IMR-90 (cell line): Measurements from ENCODE around the gene FTSJ3. TPM values are rescaled to one million over a fixed set of nuclear protein-coding genes. Genes with fewer than 3 reads are reported as not detected.
A peak's percentile ranks its signal among the peaks of the same experiment; 100 is the strongest.

Experiments used
- ATAC-seq: fragments of 200-7000 bp; cut with Tn5 transposase; 2 replicates; pipeline ENCODE4 v1.9.1; 2020; ENCODE audit warnings: low read depth, mild to moderate bottlenecking, moderate library complexity
- BruUV-seq: library from RNA; stranded (reverse); fragments of 400-500 nt; replicated peaks from 2 replicates; lab custom pipeline; 2021; lab: Mats Ljungman, UMichigan
- CTCF ChIA-PET: fragments of 300-600 bp; formaldehyde crosslinking; extraction: SDS; loops from one replicate; lab custom pipeline; 2021; ENCODE audit warnings: antibody characterized with exemption; lab: Yijun Ruan, JAX
- POLR2A ChIA-PET: fragments of 300-600 bp; sonication (Branson Sonifier 250); formaldehyde crosslinking; loops from one replicate; lab custom pipeline; 2022; ENCODE audit warnings: antibody characterized with exemption; ENCODE audit not compliant: unreplicated experiment; lab: Charles Lee
- DNase-seq: peaks from one replicate; pipeline ENCODE4 v3.0.0; 2013
- H2AFZ ChIP-seq: replicated peaks from 2 replicates; pipeline ENCODE3; 2013; ENCODE audit warnings: low read length, mild to moderate bottlenecking; ENCODE audit not compliant: poor library complexity
- H2AK5ac ChIP-seq: 2 replicates; pipeline ENCODE4 v1.6.1; 2013; ENCODE audit warnings: low read depth, low read length, inconsistent platforms
- H2AK9ac ChIP-seq: replicated peaks from 2 replicates; pipeline ENCODE3; 2013; ENCODE audit warnings: mild to moderate bottlenecking, low read depth, low read length, moderate library complexity; ENCODE audit not compliant: poor library complexity
- H2BK120ac ChIP-seq: 2 replicates; pipeline ENCODE4 v1.6.1; 2013; ENCODE audit warnings: low read depth, low read length, inconsistent platforms
- H2BK15ac ChIP-seq: 3 replicates; pipeline ENCODE4 v1.6.1; 2013; ENCODE audit warnings: low read depth, low read length, inconsistent platforms
- H2BK20ac ChIP-seq: 2 replicates; pipeline ENCODE4 v1.6.1; 2013; ENCODE audit warnings: low read depth, mild to moderate bottlenecking, inconsistent platforms, low read length, moderate library complexity
- H2BK5ac ChIP-seq: 2 replicates; pipeline ENCODE4 v1.6.1; 2013; ENCODE audit warnings: mild to moderate bottlenecking, low read depth, low read length, inconsistent platforms; ENCODE audit not compliant: poor library complexity, severe bottlenecking
- H3K14ac ChIP-seq: replicated peaks from 2 replicates; pipeline ENCODE4 v1.6.1; 2013; ENCODE audit warnings: low read depth, low read length, inconsistent platforms
- H3K18ac ChIP-seq: 2 replicates; pipeline ENCODE4 v1.6.1; 2013; ENCODE audit warnings: low read depth, low read length, control low read depth
- H3K23ac ChIP-seq: 2 replicates; pipeline ENCODE4 v1.6.1; 2013; ENCODE audit warnings: low read depth, low read length, inconsistent platforms
- H3K27ac ChIP-seq: 2 replicates; pipeline ENCODE4 v1.5.1; 2013; ENCODE audit warnings: mild to moderate bottlenecking, control low read depth, low read length; ENCODE audit not compliant: insufficient read depth
- H3K27me3 ChIP-seq: 2 replicates; pipeline ENCODE4 v1.6.1; 2013; ENCODE audit warnings: low read length; ENCODE audit not compliant: control insufficient read depth, insufficient read depth
- H3K36me3 ChIP-seq: 2 replicates; pipeline ENCODE4 v1.6.1; 2013; ENCODE audit warnings: low read length, mixed read lengths; ENCODE audit not compliant: control insufficient read depth, insufficient read depth
- H3K4ac ChIP-seq: 2 replicates; pipeline ENCODE4 v1.6.1; 2013; ENCODE audit warnings: low read depth, low read length, inconsistent platforms
- H3K4me1 ChIP-seq: 2 replicates; pipeline ENCODE4 v1.6.1; 2013; ENCODE audit warnings: low read length, mixed read lengths; ENCODE audit not compliant: control insufficient read depth, insufficient read depth
- H3K4me2 ChIP-seq: 2 replicates; pipeline ENCODE4 v1.6.1; 2013; ENCODE audit warnings: low read depth, mild to moderate bottlenecking, control low read depth, low read length, moderate library complexity
- H3K4me3 ChIP-seq: 2 replicates; pipeline ENCODE4 v1.5.1; 2013; ENCODE audit warnings: low read depth, mild to moderate bottlenecking, control low read depth, low read length, moderate library complexity; ENCODE audit not compliant: insufficient read depth
- H3K56ac ChIP-seq: 2 replicates; pipeline ENCODE4 v1.6.1; 2013; ENCODE audit warnings: low read length, inconsistent platforms; ENCODE audit not compliant: insufficient read depth; ENCODE audit errors: extremely low read depth
- H3K79me1 ChIP-seq, 2 experiments: 2 replicates each; pipeline ENCODE4 v1.6.1; 2013; ENCODE audit warnings: low read length in 2 of 2, inconsistent platforms in 1 of 2, low read depth in 1 of 2
- H3K9ac ChIP-seq: 2 replicates; pipeline ENCODE4 v1.6.1; 2013; ENCODE audit warnings: low read depth, low read length, control low read depth
- H3K9me1 ChIP-seq: 2 replicates; pipeline ENCODE4 v1.6.1; 2013; ENCODE audit warnings: low read length, inconsistent platforms; ENCODE audit not compliant: insufficient read depth
- H3K9me3 ChIP-seq: 2 replicates; pipeline ENCODE4 v1.6.1; 2013; ENCODE audit warnings: low read length; ENCODE audit not compliant: control insufficient read depth, insufficient read depth
- H4K20me1 ChIP-seq: 2 replicates; pipeline ENCODE4 v1.6.1; 2013; ENCODE audit warnings: low read length, inconsistent platforms; ENCODE audit not compliant: insufficient read depth
- H4K5ac ChIP-seq: 2 replicates; pipeline ENCODE4 v1.6.1; 2013; ENCODE audit warnings: mild to moderate bottlenecking, low read depth, low read length, control low read depth
- H4K8ac ChIP-seq, 2 experiments: 2 replicates each; pipeline ENCODE4 v1.6.1; 2013; ENCODE audit warnings: low read depth in 2 of 2, low read length in 2 of 2, control low read depth in 1 of 2, inconsistent platforms in 1 of 2
- H4K91ac ChIP-seq: 2 replicates; pipeline ENCODE4 v1.6.1; 2013; ENCODE audit warnings: low read depth, low read length, inconsistent platforms; ENCODE audit not compliant: insufficient read depth
- BHLHE40 ChIP-seq: fragments of 150-350 bp; IDR thresholded peaks from 2 replicates; pipeline ENCODE4 v1.6.1; 2016; ENCODE audit warnings: mild to moderate bottlenecking, low read depth, low read length
- CEBPB ChIP-seq: IDR thresholded peaks from 2 replicates; pipeline ENCODE4 v1.6.1; 2012; ENCODE audit warnings: low read depth, low read length, improper control_type of control experiment
- CHD1 ChIP-seq: IDR thresholded peaks from 2 replicates; pipeline ENCODE4 v1.6.1; 2012; ENCODE audit warnings: low read depth, low read length, improper control_type of control experiment
- FOS ChIP-seq: fragments of 150-350 bp; IDR thresholded peaks from 2 replicates; pipeline ENCODE4 v1.6.1; 2016; ENCODE audit warnings: low read depth, low read length
- MAFK ChIP-seq: IDR thresholded peaks from 2 replicates; pipeline ENCODE4 v1.6.1; 2012; ENCODE audit warnings: low read depth, low read length, improper control_type of control experiment
- MAZ ChIP-seq: IDR thresholded peaks from 2 replicates; pipeline ENCODE4 v1.6.1; 2012; ENCODE audit warnings: low read depth, mild to moderate bottlenecking, low read length, improper control_type of control experiment, moderate library complexity, borderline replicate concordance
- MXI1 ChIP-seq: IDR thresholded peaks from 2 replicates; pipeline ENCODE4 v1.6.1; 2012; ENCODE audit warnings: low read depth, mild to moderate bottlenecking, low read length, moderate library complexity, borderline replicate concordance
- POLR2A ChIP-seq: IDR thresholded peaks from 2 replicates; pipeline ENCODE4 v1.6.1; 2012; ENCODE audit warnings: mild to moderate bottlenecking, low read depth, low read length
- RAD21 ChIP-seq: IDR thresholded peaks from 2 replicates; pipeline ENCODE4 v1.6.1; 2012; ENCODE audit warnings: low read length, improper control_type of control experiment
- RCOR1 ChIP-seq: IDR thresholded peaks from 2 replicates; pipeline ENCODE4 v1.6.1; 2012; ENCODE audit warnings: mild to moderate bottlenecking, low read length, improper control_type of control experiment; ENCODE audit not compliant: insufficient replicate concordance
- SMC3 ChIP-seq: fragments of 150-350 bp; IDR thresholded peaks from 2 replicates; pipeline ENCODE4 v1.6.1; 2016; ENCODE audit warnings: low read depth, mild to moderate bottlenecking, antibody characterized with exemption, low read length, moderate library complexity
- WGBS, 2 experiments: methylation state at CpG; one replicate each; pipeline versions ENCODE4 v1.1.5 to v1.1.7; 2013; ENCODE audit warnings: missing lambda C conversion rate in 2 of 2; ENCODE audit not compliant: insufficient read length in 1 of 2; ENCODE audit errors: extremely low coverage in 2 of 2; 5-methylcytosine and 5-hydroxymethylcytosine counted together
- dilution Hi-C: fragments of 300-500 bp; cut with HindIII; formaldehyde crosslinking; loops from one replicate; pipeline ENCODE4 v1.14.3; 2018; ENCODE audit warnings: low sequenced_read_pairs; ENCODE audit not compliant: unreplicated experiment
- in situ Hi-C: fragments of 300-500 bp; cut with MboI; formaldehyde crosslinking; loops from 3 replicates; pipeline ENCODE4 v1.14.3; 2019; ENCODE audit warnings: low sequenced_read_pairs, inconsistent platforms, mixed read lengths
- intact Hi-C: fragments of 100-400 bp; cut with micrococcal nuclease; formaldehyde crosslinking; loops from 2 replicates; pipeline ENCODE4 v1.10.0; 2022
- polyA plus RNA-seq, 3 experiments: library from polyadenylated mRNA; depleted of rRNA; stranded (reverse); fragments of >200 nt; gene quantifications; 2 replicates each; pipeline ENCODE4 v1.2.3, GENCODE V29; 2012; ENCODE audit warnings: low replicate concordance in 1 of 3
- total RNA-seq: library from RNA; depleted of rRNA; stranded (reverse); fragments of >200 nt; gene quantifications from 2 replicates; pipeline ENCODE4 v1.2.3, GENCODE V29; 2012
- TF ChIP-seq, protein P1 (sequence below): fragments of 150-350 bp; IDR thresholded peaks from 2 replicates; pipeline ENCODE4 v1.6.1; 2017; ENCODE audit warnings: mild to moderate bottlenecking, antibody characterized with exemption, low read length, low read depth

FTSJ3 gene
- total and polyA plus RNA-seq, 2 of the 4 experiments (the other 2 are of a cell fraction), result 51.3 to 68.1 TPM

DNA sequence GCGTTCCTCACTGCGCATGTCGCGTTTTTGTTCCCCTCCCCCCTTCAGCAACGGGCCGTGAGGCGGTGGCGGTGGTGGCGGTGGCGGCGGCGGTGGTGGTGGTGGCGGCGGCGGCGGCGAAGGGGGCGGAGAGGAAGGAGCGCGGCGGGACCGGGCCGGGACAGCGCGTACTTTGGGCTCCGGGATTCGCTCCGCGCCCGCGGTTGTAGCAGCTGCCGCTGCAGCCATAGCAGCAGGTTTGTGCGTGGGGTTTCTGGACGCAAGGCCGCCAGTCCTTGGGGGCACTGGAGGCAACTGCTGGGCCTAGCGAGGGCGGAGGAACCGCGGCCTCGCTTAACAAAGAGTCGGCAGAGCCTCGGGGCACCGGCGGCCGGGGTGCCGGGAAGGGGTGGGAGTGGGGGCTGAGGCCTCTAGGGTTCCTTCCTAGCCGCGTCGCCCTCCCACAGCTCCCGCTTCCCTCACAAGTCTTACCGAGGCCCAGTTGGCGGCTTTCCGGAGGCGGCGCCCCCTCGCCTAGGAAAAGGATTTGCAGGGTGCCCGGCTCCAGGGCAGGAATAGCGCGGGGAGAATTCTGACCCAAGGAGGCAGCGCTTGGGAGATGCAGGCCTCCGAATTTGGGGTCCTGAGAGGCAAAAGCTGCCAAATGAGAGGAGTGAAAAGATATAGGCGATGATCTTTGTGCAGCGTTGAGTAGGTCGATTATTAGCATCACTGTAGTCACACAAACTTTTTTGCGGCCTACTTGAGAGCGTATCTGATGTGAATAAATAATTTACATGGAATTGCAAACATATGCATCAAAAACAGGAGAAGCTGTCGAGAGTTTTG lies 53.1 kb downstream of the FTSJ3 start, which contains the start of gene DDX42 (continued):
- TF ChIP-seq MAFK, result no peak
- no peak for TF ChIP-seq FOS

DNA sequence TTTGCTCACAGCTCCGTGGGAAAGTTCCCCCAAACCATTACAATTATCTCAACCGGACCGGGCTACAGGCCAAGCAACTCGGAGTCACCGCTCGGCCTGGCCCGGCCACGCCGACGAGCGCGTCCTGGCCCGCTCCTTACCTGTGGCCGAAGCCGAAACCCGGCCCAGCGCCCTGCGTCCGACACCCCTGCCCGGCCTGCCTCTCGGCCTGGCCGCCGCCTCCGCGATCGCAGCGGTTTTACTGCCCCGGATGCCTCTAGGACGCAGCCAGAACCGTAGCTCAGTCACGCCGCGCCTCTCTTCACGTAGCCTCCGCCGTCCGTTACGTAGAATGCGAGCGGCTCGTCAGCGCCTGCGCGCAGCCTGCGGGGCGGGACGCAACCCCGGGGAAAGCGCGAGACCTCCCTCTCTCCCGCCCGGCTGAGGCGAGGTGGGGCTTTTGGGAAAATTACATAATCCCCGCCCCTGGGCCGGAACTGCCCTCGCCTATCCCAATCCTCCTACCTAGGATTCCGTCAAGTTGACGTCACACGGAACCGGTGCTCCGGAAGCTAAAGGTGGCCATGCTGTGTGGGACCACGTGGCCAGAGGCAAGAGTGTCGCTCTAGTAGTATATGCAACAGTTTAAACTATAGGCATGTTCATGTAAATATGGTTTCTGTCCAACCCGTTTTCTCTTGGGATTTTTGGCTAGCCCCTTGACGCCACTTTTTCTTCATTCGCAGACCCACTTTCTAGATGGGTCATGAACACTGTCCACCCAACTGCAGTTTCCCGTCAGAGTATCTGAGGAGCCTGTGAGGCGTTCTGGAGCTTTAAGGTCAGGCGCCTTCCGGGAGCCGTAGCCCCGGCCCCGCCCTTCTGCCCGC lies 54.0 kb downstream of the FTSJ3 start, which contains the start of gene CCDC47:
CCDC47 (minus strand) TSS at position 326 of the 869 bp plus-strand sequence. CDS start 7,422 bp downstream, outside the sequence.
- Histone ChIP-seq H3K4me1 (0 out of 2 replicates have a peak, but pooled peaks cover 2% of the 10 kb centered on the region), H2AFZ (peak within 1 kb of the TSS; percentile 96), H3K56ac (peak within 1 kb of the TSS; percentile 100), H2AK9ac (peak within 1 kb of the TSS; percentile 100), H4K20me1 (peaks cover 62% of the 10 kb centered on the region), H3K4me3 (peak within 1 kb of the TSS; percentile 100), H2BK15ac (peak within 1 kb of the TSS; percentile 98; the same call in 2 of the 3 replicates), H2BK5ac (peak within 1 kb of the TSS; percentile 96), H4K91ac (peak within 1 kb of the TSS; percentile 100), H3K9ac (peak within 1 kb of the TSS; percentile 99), H4K5ac (peak within 1 kb of the TSS; percentile 92), H3K23ac (peak within 1 kb of the TSS; percentile 100), H3K18ac (peak within 1 kb of the TSS; percentile 88), H2AK5ac (peak within 1 kb of the TSS; percentile 90), H3K27ac (peak within 1 kb of the TSS; percentile 94), H3K36me3 (peaks cover 2% of the 10 kb centered on the region), H3K4me2 (peak within 1 kb of the TSS; percentile 98), H3K27me3 (no peaks in the 10 kb centered on the region), H3K4ac (peak within 1 kb of the TSS; percentile 99), H2BK20ac (peak within 1 kb of the TSS; percentile 38; the same call in 1 of the 2 replicates), H2BK120ac (peak within 1 kb of the TSS; percentile 92), H3K9me1 (peaks cover 2% of the 10 kb centered on the region), H3K9me3 (no peaks in the 10 kb centered on the region), H3K14ac (peak within 1 kb of the TSS; percentile 100), H3K79me1 (peaks cover 0 to 36% of the 10 kb centered on the region in 2 experiments; a peak in 2 of 4 replicates), H4K8ac (peak within 1 kb of the TSS; percentile 95 to 98)
- DNase-seq, result peak; percentile 99
- in situ Hi-C loops (no loop called here), intact Hi-C loops (no loop called here), dilution Hi-C loops (no loop called here)
- POLR2A ChIA-PET, result interaction anchor here (0.5 to 1.5 kb wide), 6 partner anchors 9 to 1861 kb away, joined by 3 to 8 read pairs (median 5); no protein-coding TSS in a partner anchor
- WGBS, 2 experiments, result 1% methylated on average over 29 of the region's 74 CpGs; no CpG with 5 or more reads in 1 of the 2 experiments
- ATAC-seq, result peak; percentile 84
- no TSS peak for BruUV-seq
- CTCF ChIA-PET, result interaction anchor here (1.1 kb wide), 1 partner anchor 9 kb away, joined by 4 read pairs; no protein-coding TSS in a partner anchor
- TF ChIP-seq POLR2A, result peak; percentile 96
- peak; percentile 91 for TF ChIP-seq CHD1
- 0 out of 2 replicates have a peak, but pooled peaks have one; percentile 1 for TF ChIP-seq BHLHE40
- TF ChIP-seq CEBPB, result peak; percentile 86
- peak; percentile 76; the same call in 1 of the 2 replicates for TF ChIP-seq MAZ
- peak; percentile 99 for TF ChIP-seq MXI1
- no peak for TF ChIP-seq RAD21
- TF ChIP-seq, protein P1, sequence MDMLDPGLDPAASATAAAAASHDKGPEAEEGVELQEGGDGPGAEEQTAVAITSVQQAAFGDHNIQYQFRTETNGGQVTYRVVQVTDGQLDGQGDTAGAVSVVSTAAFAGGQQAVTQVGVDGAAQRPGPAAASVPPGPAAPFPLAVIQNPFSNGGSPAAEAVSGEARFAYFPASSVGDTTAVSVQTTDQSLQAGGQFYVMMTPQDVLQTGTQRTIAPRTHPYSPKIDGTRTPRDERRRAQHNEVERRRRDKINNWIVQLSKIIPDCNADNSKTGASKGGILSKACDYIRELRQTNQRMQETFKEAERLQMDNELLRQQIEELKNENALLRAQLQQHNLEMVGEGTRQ, result peak; percentile 95
- no peak for TF ChIP-seq SMC3
- TF ChIP-seq RCOR1, result no peak
